Activated CD8-positive, alpha-beta memory T cell treated with anti-CD3 and anti-CD28 coated beads for 36 hours (primary cell): ENCODE data around the gene HIVEP2. TPM values are rescaled to one million over a fixed set of nuclear protein-coding genes. Genes with fewer than 3 reads are reported as not detected.

Source experiments
- CTCF ChIA-PET: fragments of 350-600 bp; sonication (Branson Sonifier 250); formaldehyde crosslinking; loops from one replicate; lab custom pipeline; 2021; ENCODE audit warnings: antibody characterized with exemption; lab: Charles Lee
- POLR2A ChIA-PET: fragments of 350-600 bp; sonication (Branson Sonifier 250); formaldehyde crosslinking; loops from one replicate; lab custom pipeline; 2021; ENCODE audit warnings: antibody characterized with exemption; lab: Charles Lee
- total RNA-seq, 2 experiments: library from RNA; stranded (reverse); gene quantifications; one replicate each; pipeline ENCODE4 v1.2.3, GENCODE V29; 2021

HIVEP2 gene
- total RNA-seq, 2 experiments from 2014 or later: 34.4 to 39.3 TPM

DNA sequence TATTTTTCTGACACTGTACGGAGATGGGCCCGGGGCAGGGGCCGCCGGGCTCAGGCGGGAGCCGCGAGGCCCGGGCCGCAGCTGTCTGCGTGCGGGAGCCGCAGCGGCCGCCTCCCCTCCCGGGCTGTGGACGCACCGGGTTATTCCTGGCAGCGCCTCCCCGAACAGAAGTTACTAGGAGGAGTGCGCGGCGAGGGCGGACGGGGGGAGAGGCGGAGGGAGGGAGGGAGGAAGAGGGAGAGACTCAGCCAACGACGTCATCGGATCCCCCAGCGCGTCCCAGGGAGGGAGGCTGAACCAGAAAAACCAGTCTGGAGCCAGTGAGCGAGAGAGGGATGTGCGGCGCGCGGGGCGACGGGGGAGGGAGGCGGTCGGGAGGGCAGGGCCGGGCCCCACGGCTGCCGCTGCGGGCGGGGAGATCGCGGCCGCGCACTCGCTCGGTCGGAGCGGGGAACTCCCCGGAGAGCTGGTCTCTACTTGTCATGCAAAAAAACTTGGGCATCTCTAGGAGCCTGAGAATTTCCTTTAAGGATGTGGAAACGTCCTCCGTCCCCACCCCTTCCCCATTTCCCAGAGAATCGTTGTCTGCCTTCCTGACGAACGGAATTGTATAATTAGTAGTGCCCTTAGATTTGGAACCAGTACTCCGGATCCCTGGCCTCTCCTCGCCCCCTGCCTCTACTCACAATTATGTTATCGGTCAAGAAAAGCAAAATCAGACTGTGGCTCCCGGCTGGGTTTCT, 1.4 kb upstream of the HIVEP2 start:
- ChIA-PET CTCF (interaction anchor here (0.9 to 1.6 kb wide), 4 partner anchors 90 to 127 kb away, joined by 3 to 6 read pairs (median 4); no protein-coding TSS in a partner anchor), POLR2A (interaction anchor here (0.6 to 2.8 kb wide), 17 partner anchors 8 to 126 kb away, joined by 3 to 26 read pairs (median 6); no protein-coding TSS in a partner anchor)

DNA sequence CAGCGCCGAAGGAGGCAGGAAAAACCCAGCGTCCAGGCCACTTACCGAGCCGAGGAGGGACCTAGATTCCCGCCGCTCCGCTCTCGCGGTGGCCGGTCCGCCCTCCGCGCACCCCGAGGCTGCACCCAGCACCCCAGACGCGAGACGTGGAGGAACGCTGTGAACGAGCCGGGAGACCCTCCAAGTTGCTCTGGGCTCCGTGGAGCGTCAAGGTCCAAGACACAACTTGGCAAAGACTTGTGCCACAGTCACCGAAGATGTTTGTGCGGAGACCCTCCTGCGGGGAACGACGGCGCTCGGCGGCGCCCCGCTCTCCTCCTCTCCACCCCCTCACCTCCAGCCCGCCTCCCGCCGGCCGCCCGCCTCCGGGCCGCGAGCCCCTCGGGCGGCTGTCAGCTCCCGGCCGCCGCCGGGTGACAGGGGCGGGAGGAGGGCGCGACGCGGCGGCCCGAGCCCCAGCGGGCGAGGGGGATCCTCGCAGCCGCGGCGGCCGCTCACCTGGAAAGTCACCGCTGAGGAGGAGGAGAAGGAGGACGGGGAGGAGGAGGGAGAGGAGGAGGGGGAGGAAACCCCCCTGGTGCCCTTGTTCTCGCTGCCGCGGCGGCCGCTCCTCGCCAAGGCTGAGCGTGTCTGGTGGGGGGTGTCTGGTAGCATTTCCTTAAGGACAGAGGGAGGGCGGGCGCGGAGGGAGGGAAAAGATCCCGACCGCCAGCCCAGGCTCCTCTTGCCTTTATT, 637 bp upstream of the HIVEP2 start:
- POLR2A ChIA-PET: interaction anchor here (0.6 to 2.8 kb wide), 10 partner anchors 16 to 125 kb away, joined by 3 to 26 read pairs (median 7); no protein-coding TSS in a partner anchor

DNA sequence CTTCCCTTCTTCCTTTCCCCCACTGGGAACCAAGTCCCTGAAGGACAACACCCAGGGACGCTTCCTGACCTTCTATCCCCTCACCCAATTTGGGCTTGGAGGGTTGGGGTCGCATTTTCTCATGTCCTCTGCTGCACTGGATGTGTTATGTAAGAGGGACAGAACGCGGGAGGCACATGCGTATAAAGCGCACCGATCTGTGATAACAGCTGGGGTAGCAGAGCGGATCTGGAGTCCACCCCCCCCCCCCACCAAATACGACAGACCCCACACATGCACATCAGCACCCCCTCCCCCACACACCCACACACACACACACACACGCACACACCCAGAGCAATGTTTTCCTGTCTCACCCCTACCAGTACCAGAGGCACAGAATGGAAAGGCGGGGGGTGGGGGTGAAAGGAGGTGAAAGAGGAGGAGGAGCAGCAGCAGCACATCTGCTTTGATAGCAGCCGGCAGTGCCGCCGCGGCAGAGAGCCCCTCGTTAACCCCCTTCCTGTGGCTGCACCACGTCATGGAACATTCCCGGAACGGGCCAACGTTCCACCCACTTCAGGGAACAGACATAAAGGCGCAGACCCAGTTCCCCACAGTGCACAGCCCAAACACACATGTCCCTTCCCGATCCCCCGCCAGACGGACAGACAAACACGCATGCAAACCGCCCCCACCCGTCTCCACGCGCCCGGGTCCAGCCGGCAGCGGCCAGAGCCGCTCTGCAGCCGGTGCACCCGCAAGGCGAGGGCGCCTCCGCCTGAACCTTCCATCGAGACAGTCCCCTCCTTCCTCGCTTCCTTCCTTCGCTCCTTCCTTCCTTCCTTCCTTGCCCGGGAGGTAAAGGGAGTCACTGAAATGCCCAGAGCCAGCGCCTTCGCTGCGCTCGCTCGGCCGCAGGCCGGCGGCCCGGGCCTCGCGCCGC, 590 bp downstream of the HIVEP2 start:
- CTCF ChIA-PET: interaction anchor here (1.0 to 2.0 kb wide), 2 partner anchors 17 to 95 kb away, joined by 4 to 6 read pairs; no protein-coding TSS in a partner anchor
- POLR2A ChIA-PET: interaction anchor here (0.6 to 2.8 kb wide), 8 partner anchors 9 to 101 kb away, joined by 3 to 26 read pairs (median 4); no protein-coding TSS in a partner anchor

More for the DNA sequence above, 637 bp upstream of the HIVEP2 start:
- CTCF ChIA-PET: interaction anchor here (0.8 to 1.6 kb wide), 3 partner anchors 33 to 126 kb away, joined by 3 to 6 read pairs (median 5); no protein-coding TSS in a partner anchor

DNA sequence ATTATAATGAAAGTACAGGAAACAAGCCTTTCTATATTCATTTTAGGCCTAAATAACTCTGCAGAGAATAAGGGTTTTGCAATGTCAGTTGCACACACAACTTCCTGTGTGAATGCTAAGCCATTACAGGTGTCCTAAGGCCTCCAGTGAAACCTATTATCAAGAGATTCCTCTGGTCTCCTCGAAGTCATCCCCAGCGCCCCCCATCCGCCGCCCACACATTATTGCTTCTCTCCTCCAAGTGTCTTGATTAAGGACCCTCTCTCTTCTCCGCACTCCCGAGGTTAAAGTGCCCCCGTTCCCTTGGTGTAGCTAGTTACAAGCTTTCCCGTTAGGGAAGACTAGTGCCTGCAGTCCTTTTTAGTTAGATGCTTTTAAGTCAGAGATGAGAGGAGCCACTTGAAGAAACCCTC, 1.3 kb downstream of the HIVEP2 start:
- ChIA-PET CTCF (interaction anchor here (1.0 to 2.0 kb wide), 2 partner anchors 16 to 95 kb away, joined by 4 to 6 read pairs; no protein-coding TSS in a partner anchor), POLR2A (interaction anchor here (0.6 to 1.6 kb wide), 5 partner anchors 8 to 507 kb away, joined by 3 to 12 read pairs (median 4); partner anchors contain the start of genes ADAT2 and PEX3)

DNA sequence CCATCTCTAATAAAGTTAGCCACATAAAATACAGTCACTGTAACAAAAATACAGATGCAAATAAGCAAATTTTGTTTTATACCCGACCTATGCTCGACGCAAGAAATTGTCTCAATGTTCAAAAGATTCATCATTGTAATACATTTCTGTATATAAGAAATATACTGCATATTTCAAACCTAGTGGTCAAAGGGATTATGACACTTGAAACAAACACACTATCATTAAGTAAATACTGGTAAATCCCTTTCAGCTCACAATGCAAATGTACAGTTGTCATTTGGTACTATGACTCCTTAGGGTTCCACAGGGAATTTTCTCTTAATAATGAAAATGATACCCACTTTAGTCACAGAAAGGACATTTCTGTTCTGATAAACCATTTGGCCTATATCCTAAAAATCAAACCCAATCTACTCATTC, 2.2 kb downstream of the HIVEP2 start:
- ChIA-PET CTCF (interaction anchor here (1.0 to 2.0 kb wide), 3 partner anchors 15 to 94 kb away, joined by 3 to 6 read pairs (median 4); no protein-coding TSS in a partner anchor), POLR2A (interaction anchor here (0.6 to 1.6 kb wide), 4 partner anchors 13 to 507 kb away, joined by 3 to 12 read pairs (median 4); partner anchors contain the start of genes ADAT2 and PEX3)

DNA sequence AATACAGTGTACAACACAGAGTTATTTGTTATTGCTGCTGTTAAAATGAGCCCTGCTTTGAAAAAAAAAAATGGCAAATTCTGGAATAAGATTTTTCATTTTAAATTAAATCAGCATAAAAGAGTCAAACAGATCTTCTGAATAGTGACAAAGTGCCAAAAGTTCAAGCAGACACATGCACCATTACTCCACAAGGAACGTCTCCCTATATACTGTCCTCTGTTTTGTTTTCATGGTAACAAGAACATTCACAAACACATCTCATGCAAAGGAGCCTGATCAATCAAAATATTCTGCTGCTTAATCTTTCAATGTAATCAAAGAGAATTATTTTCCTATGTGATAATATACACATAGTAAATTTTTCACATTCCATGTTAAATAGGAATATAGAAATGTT, 2.7 kb downstream of the HIVEP2 start:
- ChIA-PET CTCF (interaction anchor here (1.5 to 2.0 kb wide), 2 partner anchors 15 to 39 kb away, joined by 3 to 6 read pairs; no protein-coding TSS in a partner anchor), POLR2A (no interaction called here)

DNA sequence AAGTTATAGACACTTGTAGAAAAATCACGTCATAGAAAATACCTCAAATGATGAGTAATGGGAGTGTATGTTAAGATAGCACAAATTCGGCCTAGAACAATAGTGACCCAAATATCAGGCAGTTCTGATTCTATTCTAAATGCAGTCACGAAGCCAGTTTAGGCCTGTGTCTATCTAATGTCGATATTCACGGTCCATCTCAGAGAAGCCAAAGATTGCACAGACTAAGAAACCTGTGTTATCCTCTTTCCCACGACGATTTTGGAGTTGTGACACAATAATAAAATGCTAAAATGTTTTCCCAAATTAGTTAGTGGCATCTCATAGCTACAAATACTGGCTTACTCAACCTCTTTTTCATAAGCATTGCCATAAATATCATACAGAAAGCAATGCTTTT, 4.0 kb downstream of the HIVEP2 start:
- CTCF ChIA-PET: no interaction called here
- POLR2A ChIA-PET: no interaction called here

DNA sequence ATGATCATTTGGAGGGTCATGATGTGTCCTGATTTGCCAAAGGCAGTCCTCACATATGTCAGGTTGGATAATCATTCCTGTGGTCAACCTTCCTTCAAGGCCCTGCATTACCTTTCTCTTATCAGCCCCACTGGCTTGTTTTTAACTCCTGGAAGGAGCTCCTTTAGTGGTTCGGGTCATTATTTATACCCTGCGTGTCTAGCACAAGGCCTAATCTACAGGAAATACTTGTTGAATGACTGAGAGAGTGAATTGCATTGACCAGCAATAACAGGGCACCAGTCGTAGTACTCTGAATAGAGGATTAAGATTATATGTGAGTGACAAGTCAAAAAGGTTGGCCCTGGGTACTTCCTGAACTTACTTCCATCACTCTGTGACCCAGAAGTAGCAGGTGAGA, 4.5 kb downstream of the HIVEP2 start:
- POLR2A ChIA-PET: no interaction called here
- CTCF ChIA-PET: no interaction called here

DNA sequence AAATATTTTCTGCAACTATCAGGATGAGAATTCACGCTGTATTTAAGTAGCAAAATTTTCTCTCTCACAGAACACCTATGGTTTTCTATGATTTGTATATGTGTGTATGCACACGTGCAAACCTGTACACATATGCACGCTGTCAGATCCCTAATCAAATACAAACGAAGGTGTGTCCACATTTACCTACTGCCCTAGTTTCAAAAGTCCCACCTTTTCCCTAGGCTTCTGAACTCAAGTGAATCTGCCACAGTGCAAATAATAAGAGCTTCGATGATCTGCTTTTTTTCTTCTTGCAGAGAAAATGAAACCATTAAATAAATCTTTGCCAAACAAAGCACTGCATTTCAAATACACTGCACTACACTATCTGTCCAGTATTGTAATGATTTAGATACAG, 6.5 kb downstream of the HIVEP2 start:
- POLR2A ChIA-PET: interaction anchor here (0.9 kb wide), 1 partner anchor 8 kb away, joined by 4 read pairs; no protein-coding TSS in a partner anchor
- CTCF ChIA-PET: interaction anchor here (1.1 to 1.4 kb wide), 2 partner anchors 9 to 53 kb away, joined by 3 to 4 read pairs; no protein-coding TSS in a partner anchor

DNA sequence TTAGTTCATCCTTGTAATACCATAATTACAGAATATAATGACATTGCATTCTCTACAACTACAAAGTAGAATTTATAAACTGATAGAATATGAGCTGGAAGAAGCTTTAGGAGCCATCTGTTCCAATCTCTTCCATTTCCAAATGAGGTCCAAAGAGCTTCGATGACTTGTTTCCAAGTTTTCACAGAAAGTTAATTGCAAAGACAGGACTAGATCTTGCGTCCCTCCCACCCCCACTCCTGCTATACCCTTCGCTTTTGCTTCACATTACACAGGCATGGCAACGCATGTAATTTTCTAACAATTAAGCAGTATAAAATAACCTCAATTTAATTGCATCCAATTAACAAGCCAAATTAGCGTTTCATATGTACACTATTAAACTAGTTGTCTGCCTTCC, 7.0 kb downstream of the HIVEP2 start:
- POLR2A ChIA-PET: interaction anchor here (0.9 kb wide), 1 partner anchor 9 kb away, joined by 4 read pairs; no protein-coding TSS in a partner anchor
- CTCF ChIA-PET: interaction anchor here (1.4 to 1.5 kb wide), 2 partner anchors 11 to 53 kb away, joined by 3 to 4 read pairs; no protein-coding TSS in a partner anchor

DNA sequence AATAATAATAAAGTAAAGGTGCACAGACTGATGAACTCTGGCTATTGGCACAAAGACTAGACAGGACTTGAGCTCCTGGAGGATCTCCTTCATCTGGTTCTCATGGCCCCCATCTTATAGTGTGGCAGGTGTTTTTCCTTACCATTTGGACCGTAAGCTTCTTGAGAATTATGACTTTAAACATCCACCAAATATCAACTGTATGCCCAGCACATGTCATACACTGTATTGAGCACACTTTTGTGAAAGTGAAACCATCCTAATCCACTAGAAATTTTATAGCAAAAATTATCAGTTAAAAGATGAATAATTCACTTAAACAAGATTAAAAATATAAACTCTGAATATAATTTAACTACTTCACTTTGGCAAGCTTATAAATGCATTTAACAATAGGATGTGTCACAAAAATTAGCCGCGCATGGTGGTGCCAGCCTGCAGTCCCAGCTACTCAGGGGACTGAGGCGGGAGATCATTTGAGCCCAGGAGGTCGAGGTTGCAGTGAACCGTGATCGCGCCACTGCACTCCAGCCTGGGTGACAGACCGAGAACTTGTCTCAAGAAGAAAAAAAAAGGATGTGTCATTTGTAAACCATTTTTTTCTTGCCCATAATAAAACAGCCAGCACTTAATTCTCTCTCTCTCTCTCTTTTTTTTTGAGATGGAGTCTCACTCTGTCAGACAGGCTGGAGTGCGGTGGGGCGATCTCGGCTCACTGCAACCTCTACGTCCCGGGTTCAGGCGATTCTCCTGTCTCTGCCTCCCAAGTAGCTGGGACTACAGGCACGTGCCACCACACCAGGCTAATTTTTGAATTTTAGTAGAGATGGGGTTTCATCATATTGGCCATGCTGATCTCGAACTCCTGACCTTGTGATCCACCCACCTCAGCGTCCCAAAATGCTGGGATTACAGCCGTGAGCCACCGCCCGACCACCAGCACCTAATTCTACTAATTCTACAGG, 9.1 kb downstream of the HIVEP2 start:
- ChIA-PET CTCF (interaction anchor here (1.1 to 1.3 kb wide), 2 partner anchors 9 to 87 kb away, joined by 3 to 8 read pairs; no protein-coding TSS in a partner anchor), POLR2A (interaction anchor here (0.8 to 1.9 kb wide), 5 partner anchors 8 to 239 kb away, joined by 3 to 5 read pairs (median 4); no protein-coding TSS in a partner anchor)

DNA sequence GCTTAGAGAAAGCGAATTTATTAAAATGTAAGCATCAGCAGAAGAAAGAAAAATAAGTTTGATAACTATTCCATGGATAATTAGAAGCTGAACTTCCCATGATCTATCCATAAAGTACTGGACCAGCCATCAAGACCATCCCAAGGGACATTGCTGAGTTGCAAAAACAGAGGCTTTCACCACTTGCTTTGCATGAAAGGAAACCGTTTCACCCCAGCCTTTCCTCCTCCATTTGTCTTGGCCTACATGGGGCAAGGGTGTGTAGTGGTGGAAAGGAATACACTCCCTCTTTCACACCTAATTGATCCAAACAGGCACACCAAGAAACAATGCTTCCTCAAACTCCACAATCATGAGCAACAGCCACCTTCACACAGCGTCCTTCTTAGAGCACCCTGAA, 10.4 kb downstream of the HIVEP2 start:
- POLR2A ChIA-PET: interaction anchor here (1.1 to 1.9 kb wide), 3 partner anchors 8 to 49 kb away, joined by 3 to 5 read pairs (median 3); no protein-coding TSS in a partner anchor
- CTCF ChIA-PET: no interaction called here

DNA sequence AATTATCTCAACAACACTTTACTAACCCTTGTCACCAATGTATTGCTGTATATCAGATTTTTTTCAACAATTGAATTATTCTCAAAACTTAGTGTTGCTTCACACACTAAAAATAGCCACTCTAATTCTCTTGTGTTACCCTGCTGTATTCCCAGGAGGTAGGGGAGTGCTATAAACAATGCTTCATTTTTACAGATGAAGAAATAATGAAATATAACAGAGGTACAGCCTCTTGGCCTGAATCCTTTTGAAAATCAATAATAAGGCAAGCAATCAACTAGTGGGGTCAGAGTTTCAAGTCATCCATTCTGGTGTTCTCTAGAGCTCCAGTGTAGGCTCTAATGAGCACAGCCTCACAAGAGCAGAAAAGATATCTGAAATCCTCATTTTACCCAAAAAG, 10.9 kb downstream of the HIVEP2 start:
- ChIA-PET POLR2A (interaction anchor here (1.9 kb wide), 1 partner anchor 13 kb away, joined by 5 read pairs; no protein-coding TSS in a partner anchor), CTCF (no interaction called here)

DNA sequence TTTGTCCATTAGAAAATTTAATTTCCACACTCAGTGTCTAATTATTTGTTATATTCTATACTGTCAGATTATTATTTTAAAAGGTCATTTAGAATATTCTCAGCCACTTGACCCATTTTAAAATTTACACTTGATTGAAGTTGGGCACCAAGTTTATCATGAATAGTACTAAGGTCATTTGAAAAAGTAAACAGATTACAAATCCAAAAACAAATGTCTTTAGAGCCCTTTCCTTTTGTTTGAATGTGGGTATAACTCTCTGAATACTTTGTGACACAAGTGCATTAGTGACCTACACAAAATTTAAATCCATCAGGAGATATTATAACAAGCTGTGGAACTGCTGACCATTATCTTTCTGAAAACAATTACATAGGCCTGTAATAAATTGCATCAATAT, 11.3 kb downstream of the HIVEP2 start:
- ChIA-PET POLR2A (no interaction called here), CTCF (no interaction called here)

DNA sequence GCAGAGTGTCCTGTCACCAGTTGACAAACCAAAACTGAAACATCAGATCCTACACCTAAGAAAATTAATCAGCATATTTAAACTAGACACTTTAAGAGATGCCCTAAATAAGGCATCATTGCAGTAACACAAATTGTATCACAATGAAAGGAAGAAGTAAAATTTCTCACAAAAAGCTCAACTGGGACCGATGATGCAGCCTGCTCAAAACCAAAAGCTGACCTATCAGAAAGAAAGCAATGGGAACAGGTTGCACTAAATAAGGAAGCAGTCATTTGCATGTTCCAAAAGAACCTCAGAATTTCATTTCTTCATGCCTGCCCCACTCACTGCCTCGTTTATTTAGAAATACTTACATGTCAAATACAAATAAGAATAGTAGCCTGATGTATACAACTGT, 12.1 kb downstream of the HIVEP2 start:
- CTCF ChIA-PET: no interaction called here
- POLR2A ChIA-PET: no interaction called here

DNA sequence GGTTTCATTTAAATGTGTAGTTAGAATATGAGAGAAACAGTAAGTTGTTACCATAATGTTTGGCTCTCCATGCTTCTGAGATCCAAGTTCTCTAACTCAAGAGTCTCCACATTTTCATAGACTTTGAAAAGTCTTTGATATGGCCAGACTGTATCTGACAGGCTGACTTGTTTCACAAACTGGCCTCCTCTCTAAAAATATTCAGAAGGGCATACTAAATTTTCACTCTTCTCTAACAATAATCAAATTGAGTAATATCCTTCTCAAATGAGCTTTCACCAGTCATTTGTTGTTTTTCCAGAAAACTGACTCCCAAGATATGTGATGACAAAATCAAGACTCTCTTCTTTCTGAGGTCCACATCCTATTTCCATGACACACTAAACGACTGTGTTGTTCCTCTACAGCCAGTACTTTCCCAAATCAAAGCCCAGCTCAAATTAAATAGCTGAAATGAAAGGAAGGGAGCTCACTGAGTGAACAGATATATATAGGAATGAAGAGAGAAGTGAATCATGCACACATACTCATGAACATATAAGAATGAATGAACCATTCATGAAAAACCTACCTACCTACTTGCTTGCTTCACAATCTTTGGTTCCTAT, 15.1 kb downstream of the HIVEP2 start:
- ChIA-PET POLR2A (interaction anchor here (0.6 to 1.5 kb wide), 8 partner anchors 9 to 775 kb away, joined by 3 to 4 read pairs (median 3); partner anchors contain the start of gene HIVEP2), CTCF (interaction anchor here (1.2 to 1.5 kb wide), 2 partner anchors 9 to 87 kb away, joined by 3 read pairs; no protein-coding TSS in a partner anchor)
